ENCODE results near the gene IGF2BP1.
"Not testable (repeated sequence)": the region's sequence is repeated elsewhere in the genome, so short reads cannot be mapped to it uniquely, and the experiment has no call there.

The IGF2BP1 gene

GRCh38 chr17:49055181-49055927 is 58.2 kb downstream of the IGF2BP1 start:
- no peak for DNase-seq

- no peak for DNase-seq
These were observed 64.3 kb downstream of the IGF2BP1 start for GRCh38 chr17:49061524-49061943.

- DNase-seq, result no peak
These were observed 66.5 kb downstream of the IGF2BP1 start for GRCh38 chr17:49063652-49064051.

- DNase-seq, result no peak
These were observed 70.0 kb downstream of the IGF2BP1 start for GRCh38 chr17:49067163-49067562.

DNA sequence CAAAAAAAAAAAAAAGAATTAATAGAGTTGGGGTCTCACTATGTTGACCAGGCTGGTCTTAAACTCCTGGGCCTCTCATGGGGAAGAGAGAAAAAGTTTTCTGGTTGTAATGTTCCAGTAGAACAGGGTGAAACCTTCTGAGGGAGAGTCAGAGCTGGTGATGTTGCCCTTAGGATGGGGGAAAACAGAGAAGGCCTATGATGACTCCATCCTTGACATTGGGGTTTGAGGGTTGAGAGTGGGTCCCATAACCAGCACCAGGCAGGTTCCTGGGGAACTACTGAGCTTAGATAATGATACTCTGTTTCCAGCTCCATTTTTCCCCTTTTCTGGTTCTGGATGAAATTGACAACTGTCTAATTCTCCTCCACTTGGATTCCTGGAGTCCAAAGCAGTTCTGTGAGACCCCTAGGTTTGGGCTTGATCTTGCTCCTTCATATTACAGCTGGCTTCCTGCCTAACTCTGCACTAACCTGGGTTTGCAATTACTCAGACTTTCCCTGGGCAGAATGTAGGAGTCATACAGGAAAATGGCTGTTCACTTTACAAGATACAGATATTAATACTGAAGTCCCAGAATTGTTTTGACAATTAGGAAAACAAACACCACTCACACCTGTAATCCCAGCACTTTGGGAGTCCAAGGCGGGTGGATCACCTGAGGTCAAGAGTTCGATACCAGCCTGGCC is 72.5 kb downstream of the IGF2BP1 start:
- no peak for DNase-seq

DNA sequence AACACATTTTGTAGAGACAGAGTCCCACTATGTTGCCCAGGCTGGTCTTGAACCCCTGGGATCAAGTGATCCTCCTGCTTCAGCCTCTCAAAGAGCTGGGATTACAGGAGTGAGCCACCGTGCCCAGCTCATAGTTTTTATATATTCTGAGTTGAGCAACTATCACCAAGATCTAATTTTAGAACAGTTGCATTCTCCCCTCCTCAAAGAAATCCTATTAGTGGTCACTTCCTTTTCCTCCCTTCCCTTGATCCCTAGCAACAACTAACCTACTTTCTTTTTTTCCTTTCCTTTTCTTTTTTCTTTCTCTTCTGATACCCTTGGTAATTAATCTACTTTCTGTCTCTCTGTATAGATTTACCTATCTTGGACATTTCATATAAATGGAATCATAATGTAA is 73.9 kb downstream of the IGF2BP1 start:
- no peak for DNase-seq

- no peak for DNase-seq
These were observed 77.8 kb downstream of the IGF2BP1 start for GRCh38 chr17:49074851-49075540.

GRCh38 chr17:49076573-49077384 is 79.6 kb downstream of the IGF2BP1 start:
- DNase-seq, result no peak

DNA sequence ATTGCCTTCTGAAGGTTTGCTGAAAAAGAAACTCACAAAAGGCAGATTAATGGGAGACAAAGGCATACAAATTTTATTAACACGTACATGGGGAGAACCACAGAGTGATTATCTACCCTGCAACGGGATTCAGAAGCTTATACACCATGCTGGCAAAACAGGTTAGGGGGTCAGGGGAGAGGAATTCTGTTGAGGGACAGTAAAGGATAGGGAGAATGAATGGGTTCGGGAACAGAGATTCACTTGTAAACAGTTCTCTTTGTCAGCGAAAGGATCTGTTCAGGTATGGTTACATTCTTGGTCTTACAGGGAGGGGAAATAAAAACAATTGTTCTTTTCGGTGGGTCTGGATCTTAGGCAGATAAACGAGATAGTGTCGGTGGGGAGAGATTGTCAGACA is 81.1 kb downstream of the IGF2BP1 start:
- DNase-seq, result no peak

DNA sequence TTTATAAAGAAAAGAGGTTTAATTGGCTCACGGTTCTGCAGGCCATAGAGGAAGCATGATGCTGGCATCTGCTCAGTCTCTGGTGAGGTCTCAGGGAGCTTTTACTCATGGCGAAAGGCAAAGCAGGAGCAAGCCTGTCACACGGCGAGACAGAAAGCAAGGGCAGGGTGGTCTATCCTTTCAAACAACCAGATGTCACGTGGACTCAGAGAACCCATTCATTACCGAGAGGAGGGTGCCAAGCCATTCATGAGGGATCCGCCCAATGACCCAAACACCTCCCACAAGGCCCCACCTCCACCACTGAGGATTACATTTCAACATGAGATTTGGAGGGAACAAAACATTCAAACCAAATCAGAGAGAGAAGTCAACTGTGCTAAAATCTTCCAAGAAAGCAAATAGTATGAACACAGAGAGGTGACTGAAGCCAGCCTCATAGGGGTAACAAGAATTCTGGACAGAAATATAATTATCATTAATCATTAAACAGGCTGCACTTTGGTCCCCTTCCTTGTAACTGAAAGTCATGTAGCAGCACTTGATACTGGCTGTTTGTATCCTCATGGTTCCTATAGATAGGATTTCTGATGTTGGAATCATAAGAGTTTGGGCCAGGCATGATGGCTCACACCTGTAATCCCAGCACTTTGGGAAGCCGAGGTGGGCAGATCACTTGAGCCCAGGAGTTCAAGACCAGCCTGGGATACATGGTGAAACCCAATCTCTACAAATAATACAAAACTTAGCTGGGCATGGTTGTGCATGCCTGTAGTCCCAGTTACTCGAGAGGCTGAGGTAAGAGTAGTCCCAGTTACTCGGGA is 82.9 kb downstream of the IGF2BP1 start:
- no peak for DNase-seq

GRCh38 chr17:49082231-49082630 is 85.0 kb downstream of the IGF2BP1 start:
- no peak for DNase-seq

GRCh38 chr17:49085046-49085445 is 87.9 kb downstream of the IGF2BP1 start:
- DNase-seq, result not testable (repeated sequence)

DNA sequence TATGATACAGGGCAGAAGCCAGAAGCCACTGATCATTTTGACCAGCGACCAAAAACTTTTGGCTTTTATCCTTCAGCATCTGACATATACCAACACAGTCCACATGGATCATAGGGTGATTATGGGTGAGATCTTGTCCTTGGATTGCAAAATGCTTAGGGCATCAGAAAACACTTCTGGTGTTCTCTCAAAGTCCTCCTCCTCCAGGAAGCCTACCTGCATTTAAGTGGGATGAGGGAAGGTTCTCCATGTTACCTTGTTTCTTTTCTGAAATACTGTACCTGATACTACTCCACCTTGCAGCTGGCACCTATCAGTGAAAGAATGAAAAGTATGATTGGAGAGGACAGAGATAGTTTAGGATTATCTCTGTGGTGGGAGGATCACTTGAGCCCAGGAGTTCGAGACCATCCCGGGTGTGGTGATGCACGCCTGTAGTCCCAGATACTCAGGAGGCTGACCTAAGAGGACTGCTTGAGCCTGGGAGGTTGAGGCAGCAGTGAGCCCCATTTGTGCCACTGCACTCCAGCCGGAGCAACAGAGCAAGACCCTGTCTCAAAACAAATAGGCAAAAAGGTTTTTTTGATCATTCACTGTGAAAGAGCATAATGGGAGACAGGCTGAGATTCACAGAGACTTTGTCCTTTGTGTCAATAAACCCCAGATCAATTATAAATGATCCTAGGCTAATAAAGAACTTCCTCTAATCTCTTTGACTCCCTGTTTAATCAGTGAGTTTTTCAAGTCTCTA is 88.6 kb downstream of the IGF2BP1 start:
- DNase-seq, result no peak

DNA sequence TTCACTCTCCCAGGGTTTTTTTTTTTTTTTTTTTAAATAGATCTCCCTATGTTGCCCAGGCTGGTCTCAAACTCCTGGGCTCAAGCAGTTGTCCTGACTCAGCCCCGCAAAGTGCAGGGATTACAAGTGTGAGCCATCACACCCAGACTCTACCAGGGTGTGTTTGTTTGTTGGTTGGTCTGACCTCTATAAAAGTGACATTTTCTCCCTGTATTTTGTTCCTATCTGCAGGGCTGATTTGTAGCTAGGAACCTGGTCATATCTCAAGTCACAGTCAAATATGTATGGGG is 89.1 kb downstream of the IGF2BP1 start:
- no peak for DNase-seq

DNA sequence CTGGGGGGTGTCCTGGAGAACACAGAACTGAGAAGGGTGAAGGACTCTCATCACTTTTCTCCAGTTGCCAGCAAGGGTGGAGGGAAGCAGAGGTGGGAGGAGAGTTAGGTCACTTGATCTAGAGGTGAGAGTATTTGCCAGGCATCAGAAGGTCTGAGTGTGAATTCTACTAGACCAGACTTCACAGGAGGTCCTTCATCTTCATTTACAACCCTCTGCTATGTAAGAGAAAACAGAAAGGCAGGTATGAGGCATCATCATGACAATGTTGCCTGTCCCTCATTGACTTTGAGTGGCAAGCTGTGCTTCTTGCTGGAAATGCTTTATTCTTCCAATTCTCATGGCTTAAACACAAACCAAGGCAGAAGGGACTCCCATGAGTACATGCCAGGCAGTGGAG is 89.5 kb downstream of the IGF2BP1 start:
- DNase-seq, result no peak

DNA sequence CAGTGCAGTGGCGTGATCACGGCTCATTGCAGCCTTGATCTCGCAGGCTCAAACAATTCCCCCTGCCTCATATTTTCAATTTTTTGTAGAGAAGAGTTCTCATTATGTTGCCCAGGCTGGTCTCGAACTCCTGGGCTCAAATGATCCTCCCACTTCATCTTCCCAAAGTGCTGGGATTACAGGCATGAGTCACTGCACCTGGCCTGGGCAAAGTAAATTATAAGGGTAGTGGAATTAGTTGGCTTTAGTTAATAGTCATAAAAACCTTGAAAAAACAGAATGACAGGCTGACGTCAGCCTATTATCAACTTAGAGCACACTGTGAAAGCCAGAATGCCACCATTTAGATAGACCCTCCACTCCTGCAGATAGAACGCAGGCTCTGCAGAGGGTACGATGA is 91.9 kb downstream of the IGF2BP1 start:
- DNase-seq, result no peak

DNA sequence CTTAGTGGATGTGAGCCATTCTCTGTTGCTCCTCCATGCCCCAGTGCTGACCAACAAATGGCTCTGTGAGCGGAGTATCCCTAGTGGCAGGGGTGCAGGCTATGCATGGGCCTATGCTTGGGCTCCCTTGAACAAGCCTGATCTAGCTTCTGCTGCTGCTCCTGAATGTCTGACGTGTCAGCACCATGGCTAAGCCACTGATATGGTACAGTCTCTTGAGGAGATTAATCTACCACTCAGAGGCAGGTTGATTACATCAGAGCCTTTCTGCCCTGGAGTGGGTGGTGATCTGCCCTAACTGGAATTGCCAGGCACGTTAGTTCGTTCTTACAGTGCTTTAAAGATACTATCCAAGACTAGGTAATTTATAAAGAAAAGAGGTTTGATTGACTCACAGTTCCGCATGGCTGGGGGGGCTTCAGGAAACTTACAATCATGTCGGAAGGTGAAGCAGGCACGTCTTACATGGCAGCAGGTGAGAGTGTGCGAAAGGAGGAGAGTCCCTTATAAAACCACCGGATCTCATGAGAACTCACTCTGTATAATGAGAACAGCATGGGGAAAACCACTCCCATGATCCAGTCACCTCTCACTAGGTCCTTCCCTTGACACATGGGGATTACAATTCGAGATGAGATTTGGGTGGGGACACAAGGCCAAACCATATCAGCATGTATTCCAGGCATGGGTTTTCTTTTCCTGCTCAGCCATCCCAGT is 93.9 kb downstream of the IGF2BP1 start:
- no peak for DNase-seq

GRCh38 chr17:49093131-49093530 is 95.9 kb downstream of the IGF2BP1 start:
- DNase-seq, result no peak

DNA sequence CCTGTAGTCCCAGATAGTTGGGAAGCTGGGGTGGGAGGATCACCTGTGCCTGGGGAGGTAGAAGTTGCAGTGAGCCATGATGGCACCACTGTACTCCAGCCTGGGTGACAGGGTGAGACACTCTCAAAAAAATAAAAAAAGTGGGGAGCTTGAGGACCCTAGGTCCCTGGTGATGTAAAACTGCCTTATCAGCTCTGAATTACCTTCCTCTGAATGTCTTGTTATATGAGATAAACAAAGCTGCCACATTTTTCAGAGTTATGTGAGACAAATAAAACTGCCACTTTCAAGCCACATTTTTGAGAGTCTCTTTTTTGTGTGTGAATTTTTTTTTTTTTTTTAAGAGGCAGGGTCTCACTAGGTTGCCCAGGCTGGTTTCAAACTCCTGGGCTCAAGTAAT is 103.4 kb downstream of the IGF2BP1 start:
- no peak for DNase-seq

GRCh38 chr17:49101054-49101534 is 103.9 kb downstream of the IGF2BP1 start:
- peak; percentile 70 for DNase-seq

GRCh38 chr17:49103360-49103759 is 106.2 kb downstream of the IGF2BP1 start:
- DNase-seq, result not testable (repeated sequence)
